Gastroesophageal sphincter (tissue), 3 donors: Measurements from ENCODE around the gene PLGRKT.

Experiments used
- EP300 ChIP-seq: sonication (generic); formaldehyde crosslinking; IDR thresholded peaks from one replicate; pipeline ENCODE4 v1.6.1; 2017; ENCODE audit warnings: antibody characterized with exemption, mild to moderate bottlenecking
- POLR2A ChIP-seq, 2 donors: fragments of 450-650 bp; IDR thresholded peaks; one replicate each; pipeline ENCODE4 v1.6.1; 2017; ENCODE audit warnings: antibody characterized with exemption in 2 of 2, mild to moderate bottlenecking in 2 of 2, moderate library complexity in 1 of 2
- TF ChIP-seq, protein P1 (sequence below), 4 experiments: fragments of 200-600 bp in 2 of 4; fragments of 450-650 bp in 2 of 4; sonication (generic) in 1 of 4; IDR thresholded peaks; one replicate each; pipeline ENCODE4 v1.5.1; 2017 to 2019; ENCODE audit warnings: antibody characterized with exemption in 4 of 4, mild to moderate bottlenecking in 2 of 4, moderate library complexity in 2 of 4

DNA sequence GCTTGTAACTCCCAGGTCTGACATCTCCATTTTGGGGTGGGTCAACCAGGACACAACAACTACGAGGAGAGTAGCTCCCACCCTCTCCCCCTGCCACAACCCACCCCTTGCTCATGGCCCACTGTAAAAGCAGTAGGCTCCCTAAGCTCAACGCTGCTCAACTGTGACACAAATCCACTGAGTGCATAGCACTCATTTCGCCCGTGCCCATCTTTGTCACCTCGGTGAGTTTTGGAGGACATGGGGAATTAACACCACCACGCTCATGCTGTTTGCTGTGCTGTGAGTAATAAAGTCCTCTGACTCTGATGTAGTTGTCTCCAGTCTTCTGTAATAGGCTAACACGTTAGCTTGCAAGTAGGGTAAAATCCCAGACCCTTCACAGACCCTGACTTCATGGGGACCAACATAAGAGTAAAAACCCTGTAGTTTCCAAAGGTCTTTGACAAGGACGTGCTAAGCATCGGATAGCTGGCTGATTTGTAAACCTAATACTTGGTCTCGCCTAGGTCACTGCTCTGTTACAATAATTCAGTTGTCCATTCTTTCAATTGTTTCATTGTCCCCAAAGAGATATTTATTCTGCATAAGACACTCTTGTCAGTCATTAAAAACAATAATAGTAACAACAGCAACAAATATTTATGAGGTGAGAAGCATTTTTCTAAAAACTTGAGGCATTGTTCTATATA lies 7.7 kb downstream of the PLGRKT start:
- TF ChIP-seq EP300 (no peak), POLR2A (IDR thresholded peaks at IDR 0.05) (no peak)
- TF ChIP-seq, protein P1, sequence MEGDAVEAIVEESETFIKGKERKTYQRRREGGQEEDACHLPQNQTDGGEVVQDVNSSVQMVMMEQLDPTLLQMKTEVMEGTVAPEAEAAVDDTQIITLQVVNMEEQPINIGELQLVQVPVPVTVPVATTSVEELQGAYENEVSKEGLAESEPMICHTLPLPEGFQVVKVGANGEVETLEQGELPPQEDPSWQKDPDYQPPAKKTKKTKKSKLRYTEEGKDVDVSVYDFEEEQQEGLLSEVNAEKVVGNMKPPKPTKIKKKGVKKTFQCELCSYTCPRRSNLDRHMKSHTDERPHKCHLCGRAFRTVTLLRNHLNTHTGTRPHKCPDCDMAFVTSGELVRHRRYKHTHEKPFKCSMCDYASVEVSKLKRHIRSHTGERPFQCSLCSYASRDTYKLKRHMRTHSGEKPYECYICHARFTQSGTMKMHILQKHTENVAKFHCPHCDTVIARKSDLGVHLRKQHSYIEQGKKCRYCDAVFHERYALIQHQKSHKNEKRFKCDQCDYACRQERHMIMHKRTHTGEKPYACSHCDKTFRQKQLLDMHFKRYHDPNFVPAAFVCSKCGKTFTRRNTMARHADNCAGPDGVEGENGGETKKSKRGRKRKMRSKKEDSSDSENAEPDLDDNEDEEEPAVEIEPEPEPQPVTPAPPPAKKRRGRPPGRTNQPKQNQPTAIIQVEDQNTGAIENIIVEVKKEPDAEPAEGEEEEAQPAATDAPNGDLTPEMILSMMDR (IDR thresholded peaks at IDR 0.05) = no peak
